Stimulated activated CD4-positive, alpha-beta T cell treated with anti-CD3 and anti-CD28 coated beads, Interleukin-12 subunit alpha, Interleukin-12 subunit beta, amount 100 ng/mL, for 48 hours (primary cell): ENCODE measurements around the gene AASS.

ENCODE experiments used
- DNase-seq, 3 donors: peaks; one replicate each; pipeline ENCODE4 v3.0.0-alpha.2; 2020; ENCODE audit warnings: low read depth in 2 of 3, low spot score in 1 of 3

Gene AASS

DNA sequence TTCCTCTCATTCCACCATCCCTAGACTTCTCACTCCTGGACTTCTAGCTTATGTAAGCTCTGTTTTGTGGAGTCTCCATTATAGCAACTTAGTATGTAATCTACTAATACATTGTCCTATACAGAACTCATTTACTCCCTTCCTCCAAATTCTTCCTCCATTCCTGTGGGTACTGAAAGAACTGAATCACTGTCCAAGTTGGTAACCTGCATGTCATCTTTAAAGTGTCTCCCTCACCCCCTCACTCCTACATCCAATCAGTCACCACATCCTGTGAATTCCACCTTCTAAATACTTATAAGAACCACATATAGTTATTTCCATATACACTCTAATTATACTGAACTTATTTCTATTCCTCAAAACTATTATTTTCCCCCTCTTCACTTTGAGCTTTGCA, 20.3 kb downstream of the AASS start:
- DNase-seq, result no peak

DNA sequence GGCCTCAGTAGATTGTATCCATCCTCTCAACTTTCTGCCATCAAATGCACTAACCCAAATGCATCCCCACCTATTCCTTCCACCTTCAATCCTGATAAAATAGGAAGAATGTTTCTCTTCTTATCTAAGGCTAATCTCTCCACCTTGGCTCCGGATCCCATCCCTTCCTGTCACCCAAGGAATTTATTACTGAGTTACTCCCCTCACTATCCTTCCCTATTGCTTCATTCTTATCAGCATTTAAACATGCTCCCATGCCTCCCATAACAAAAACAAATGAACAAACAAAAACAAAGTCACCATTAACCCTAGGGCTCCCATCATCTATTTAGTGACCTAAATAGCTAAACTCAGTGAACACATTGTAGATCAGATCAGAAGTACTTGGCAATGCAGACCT, 25.3 kb downstream of the AASS start:
- no peak for DNase-seq

DNA sequence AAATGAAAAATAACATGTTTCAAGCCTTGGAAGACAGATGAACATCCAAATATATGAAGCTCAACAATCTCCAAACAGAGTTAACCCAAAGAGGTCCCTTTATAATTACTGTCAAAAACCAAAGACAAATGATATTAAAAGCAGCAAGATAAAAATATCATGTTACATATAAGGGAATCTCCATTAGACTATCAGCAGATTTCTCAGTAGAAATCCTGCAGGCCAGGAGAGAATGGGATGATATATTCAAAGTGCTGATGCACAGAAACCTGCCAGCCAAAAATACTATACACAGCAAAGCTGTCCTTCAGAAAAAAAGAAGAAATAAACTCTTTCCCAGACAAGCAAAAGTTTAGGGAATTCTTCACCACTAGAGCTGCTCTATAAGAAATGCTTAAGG, 41.0 kb downstream of the AASS start:
- DNase-seq, result no peak

DNA sequence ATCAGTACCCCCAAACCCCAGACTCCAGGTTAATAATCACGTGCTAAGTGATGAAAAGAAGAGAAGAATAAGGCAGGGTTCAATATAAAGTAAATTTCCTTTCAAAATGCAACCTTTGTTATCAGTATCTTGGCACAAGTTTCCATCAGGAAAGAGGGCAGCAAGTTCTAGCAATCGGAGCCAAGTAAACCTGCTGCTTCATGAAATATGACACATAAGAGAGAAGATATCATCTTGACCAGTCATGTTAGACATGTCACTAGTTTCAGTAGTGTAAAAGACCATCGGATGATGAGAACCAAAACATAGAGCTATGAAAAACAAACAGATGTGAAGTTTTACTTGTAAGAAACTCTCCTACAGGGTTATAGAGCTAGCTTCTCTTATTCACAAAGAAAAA, 44.0 kb downstream of the AASS start:
- DNase-seq, result no peak

DNA sequence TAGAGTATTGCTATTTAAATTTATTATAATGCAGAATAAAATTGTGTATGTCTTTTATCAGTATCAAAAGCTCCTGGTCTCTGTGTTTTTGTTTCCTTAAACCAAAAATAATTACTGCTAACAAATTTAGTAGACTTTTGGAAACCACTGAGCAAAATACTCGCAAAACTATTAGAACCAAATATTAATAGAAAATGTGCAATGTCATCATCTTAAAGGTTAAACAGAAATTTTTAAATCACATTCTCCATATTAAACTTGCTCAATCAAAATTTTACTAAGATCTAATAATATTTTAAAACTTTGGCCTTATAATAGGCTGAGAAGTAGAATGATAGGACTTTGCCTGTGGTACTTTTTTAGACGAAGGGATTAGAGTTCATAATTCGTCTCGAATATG, 48.4 kb downstream of the AASS start:
- DNase-seq, result no peak

DNA sequence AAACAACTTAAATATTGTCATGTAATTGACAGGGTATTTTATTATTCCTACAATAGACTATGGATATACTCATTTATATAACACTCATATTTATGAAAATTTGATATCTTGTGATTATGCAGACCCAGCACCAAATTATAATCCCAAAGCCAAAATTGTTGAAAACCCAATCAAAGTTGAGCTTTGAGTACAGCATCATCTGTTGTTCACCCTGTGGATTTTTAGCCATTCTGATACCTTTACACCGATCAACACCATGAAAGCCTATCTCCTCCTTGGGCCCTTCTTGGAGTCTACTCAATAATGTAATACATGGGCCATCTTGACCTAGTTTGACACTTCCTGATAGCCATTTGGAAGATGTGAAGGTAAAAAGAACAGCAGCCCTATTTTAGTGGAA, 49.5 kb downstream of the AASS start:
- DNase-seq, result no peak

DNA sequence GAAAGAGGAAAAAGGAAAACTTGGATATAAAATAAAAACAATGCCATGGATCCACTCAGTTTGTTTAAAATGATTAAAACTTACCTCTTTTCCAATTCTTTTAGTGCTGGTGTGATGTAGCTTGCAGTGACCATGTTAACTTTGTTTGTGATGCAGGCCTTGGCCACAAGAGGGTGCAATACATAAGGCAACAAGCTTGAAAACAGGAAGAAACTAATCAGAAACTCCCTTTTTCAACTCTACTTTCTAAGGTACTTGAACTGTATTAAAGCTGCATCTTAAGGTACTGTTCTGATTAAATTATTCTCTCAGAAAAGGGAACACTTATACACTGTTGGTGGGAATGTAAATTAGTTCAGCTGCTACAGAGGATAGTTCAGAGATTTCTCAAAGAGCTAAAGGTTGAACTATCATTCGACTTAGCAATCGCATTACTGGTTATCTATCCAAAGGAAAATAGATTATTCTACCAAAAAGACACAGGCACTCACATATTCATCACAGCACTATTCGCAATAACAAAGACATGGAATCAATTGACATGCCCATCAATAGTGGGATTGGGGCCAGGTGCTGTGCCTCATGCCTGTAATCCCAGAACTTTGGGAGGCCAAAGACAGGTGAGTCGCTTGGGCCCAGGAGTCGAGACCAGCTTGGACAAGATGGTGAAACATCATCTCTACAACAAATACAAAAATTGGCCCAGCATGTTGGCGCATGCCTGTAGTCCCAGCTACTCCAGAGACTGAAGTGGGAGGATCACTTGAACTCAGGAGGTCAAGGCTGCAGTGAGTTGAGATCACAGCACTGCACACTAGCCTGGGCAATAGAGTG, 50.9 kb downstream of the AASS start:
- DNase-seq, result peak; percentile 15 to 51 (median 32)

DNA sequence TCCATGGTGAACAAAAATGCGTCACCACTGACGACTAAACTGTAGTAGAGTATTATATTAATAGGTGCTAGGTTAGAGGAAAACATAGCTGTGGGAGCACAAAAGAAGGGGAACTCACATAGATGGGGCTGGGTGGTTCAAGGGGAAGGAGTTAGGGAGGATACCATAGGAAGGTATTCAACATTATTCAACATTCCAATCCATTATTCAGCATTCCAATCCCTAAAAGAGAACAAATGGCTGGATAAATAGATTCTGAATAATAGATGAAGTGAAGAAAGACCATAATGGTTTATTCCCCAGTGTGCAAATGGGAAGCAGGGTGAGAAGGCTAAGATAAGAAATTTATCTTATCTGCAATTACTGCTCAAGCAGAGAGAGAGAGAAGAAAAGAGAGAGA, 61.4 kb downstream of the AASS start:
- no peak for DNase-seq

DNA sequence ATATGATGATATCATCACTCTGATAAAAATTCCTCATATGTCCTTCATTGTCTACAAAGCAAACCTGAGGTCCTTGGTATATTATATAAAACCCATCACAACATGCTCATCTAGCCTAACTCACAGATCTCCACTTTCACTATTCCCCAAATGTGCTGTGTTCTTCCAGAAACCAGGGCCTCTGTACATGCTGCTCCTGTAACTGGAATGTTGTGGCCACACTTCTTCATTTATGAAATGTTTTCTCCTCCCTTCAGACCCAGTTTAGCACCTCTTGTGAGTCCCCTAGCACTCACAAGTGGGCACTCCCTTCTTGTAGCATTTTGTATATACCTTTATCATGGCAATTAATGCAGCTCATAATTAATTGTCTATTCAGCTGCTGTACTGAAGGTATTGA, 61.9 kb downstream of the AASS start:
- DNase-seq, result no peak

DNA sequence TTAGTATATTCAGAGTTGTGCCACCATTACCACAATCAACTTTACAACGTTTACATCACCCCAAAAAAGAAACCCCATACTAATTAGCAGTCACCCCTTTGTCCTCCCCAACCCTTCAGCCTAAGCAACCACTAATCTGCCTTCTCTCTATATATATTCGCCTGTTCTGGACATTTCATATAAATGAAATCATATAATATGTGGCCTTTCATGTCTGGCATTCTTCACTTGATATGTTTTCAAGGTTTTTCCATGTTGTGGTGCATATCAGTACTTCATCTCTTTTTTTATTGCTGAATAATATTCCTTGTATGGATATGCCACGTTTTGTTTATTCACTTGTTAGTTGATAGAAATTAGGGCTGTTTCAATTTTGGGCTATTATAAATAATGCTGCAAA, 70.4 kb downstream of the AASS start:
- DNase-seq, result no peak

DNA sequence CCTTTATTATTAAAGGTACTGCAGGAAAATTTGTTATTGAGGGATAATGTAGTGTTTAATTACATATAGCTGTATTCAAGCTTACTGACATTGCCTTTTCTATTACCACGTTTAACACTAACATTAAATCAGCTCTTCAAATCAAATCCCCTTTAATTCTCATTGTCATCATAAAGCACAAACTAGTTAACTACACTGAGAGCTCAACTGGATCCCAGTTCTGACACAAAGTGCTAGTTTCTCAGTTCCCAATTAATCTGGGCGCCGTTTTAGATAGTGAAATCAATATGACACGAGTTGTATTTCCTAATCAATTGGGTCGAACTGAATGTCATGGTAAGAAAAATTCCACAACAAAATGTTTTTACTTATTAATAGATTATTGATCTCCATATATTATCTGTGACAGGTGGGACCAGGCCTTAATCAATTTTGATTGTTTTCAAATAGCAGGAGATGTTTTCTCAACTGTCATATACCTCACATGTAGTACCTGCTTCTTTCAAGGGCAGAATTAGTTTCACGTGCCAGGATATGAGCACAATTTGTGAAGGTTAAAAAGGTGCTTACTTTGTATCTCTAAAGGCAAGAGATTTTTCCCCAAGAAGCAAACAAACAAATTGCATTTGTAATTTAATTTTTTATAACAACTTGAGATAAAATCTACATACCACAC, 71.0 kb downstream of the AASS start:
- DNase-seq, result no peak

DNA sequence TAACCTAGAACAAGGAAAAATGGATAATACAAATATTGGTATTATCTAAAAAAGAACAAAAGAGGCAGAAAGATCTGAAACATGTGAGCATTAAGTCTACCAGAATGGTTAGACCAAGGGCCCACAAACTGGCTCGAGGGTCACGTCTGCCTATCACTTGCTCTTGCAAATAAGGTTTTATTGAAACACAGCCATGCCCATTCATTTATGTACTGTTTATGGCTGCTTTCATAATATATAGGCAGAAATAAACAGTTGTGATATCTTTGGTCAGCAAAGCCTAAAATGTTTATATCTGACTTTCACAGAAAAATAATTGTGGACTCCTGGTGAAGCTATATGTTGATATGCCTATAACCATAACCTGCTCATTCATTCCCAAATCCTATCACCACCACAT, 71.8 kb downstream of the AASS start:
- DNase-seq, result no peak

DNA sequence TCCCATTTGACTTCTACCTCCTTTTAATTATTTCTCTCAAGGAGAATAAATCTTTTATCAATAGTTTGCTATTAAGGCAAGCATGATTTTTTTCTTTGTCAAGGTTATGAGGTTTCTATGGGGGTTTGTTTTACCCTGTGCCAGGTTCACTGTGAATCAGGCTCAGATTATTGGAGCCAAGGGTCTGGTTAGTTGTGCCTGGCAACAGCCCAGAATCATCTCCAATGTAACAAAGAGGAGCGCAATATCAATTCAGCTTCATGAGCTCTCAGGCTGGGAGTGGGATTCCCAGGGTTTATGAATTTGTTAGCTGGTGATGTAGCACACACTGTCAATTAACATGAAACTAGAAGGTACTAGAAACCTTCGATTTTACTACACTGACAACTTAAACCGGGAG, 73.2 kb downstream of the AASS start:
- DNase-seq, result no peak

DNA sequence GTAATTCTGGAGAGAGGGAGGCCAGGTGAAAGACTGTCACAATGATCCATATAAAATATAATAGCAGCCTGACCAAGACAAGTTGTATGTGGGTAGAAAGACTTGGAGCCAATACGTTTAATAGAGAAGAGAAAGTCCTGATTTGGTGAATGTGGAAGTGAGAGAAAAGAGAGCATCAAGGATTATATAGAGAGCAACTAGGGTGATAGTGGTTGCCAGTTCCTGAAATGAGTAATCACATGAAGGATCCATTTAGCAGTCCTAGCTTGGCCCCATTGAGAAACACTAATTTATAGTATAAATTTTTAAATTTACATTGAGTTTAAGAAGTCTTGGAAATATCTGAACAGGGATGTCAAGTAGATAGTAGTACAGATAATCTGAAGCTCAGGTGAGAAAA, 74.0 kb downstream of the AASS start:
- no peak for DNase-seq

DNA sequence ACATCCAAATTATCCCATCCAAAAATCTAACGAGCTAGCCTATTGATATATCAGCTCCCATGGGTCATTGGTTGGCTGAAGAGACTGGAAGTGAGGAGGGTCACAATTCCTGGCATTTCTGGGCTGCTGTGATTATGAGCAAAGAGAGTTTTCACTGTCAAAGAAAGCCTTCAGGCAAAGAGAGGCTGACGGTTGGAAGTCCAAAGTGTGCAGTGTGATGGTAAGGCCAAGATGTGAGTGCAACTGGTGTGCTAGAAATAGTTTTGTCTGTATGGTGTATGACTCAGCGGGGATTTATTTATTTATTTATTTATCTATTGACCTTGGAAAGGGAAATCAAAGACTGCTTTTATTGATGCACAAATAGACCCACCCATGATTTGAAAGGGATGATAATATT, 75.0 kb downstream of the AASS start:
- no peak for DNase-seq

DNA sequence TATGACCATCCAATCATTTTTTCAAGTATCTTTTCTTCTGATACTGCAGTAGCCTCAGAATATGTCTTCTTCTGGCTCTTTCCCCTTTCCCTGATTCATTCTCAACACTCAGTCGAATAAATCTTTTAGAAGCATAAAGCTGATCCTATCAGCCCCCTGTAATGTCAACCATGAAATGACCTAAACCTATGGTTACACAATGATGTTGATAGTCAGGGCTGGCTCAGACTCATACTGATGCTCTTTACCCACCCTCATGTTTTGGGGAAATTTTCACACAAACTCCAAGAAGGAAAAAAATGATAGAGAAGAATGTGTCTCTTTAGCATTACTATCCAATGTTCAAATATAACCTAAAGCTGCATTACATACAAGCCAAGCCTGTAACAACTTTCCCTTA, 76.0 kb downstream of the AASS start:
- DNase-seq, result no peak

DNA sequence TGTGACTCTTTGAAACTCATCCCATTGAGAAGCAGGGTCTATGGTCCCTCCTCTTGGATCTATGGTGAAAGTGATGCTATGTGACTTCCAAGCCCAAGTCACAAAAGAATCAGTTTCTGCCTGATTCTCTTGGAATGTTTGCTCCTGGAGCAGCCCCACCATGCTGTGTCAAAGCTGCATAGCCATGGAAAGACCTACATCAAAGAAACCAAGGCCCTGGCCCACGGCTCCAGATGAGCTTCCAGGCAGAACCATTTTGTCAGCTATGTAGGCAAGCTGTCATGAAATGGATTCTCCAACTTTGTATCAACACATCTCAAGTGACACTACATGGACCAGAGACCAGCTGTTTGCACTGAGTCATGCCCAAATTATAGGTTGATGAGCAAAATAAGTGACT, 77.0 kb downstream of the AASS start:
- DNase-seq, result no peak

DNA sequence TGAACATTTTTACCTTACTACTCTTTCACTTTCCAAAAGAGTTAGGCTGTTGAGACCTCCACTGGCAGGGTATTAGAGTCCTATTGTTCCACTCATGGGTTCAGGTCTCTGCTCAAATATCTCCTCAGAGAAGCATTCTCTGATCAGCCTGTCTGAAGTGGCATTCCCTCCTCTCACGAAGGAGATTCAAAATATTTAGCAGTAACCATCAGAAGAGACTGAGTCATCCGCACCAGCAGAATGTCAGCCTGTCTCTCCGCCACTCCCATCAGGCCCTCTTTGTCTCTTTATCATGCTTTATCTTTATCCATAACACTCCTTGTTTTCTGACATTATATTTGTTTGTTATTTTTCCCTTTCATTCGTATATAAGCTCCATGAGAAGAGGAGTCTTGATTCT, 79.1 kb downstream of the AASS start:
- DNase-seq, result no peak

DNA sequence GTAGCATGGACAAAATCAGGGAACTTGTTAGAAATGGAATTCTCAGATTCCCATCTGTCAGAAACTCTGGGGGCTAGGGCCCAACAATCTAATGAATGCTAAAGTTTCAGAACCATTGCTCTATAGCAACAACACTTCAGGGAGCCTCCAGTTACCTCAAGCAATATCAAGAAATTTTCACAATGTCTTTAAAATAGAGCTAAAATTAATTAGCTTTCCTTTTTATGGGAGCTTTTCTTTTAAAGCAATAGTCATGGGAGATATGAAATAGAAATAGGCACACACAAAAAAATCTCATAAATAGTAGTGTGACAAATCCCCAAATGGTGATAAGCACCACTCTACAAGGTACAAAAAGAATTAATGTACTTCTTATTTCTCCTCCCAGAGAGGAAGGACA, 80.9 kb downstream of the AASS start:
- DNase-seq, result no peak

DNA sequence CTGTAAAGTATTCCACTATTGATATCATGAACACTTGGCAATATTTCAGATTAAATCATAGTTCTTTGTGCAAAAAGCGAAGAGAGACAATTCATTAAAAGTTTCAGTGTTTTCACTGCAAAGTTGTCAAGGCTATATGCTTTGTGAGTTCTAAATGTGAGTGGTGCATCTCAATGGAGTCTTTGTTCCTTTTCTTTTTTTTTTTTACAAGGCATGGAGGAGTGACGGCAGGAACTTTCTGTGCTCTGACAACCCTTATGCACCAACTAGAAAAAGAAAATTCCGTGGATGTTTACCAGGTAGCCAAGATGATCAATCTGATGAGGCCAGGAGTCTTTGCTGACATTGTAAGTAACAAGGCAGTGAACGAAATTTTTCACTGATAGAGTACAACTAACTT, 84.5 kb downstream of the AASS start:
- DNase-seq, result no peak

DNA sequence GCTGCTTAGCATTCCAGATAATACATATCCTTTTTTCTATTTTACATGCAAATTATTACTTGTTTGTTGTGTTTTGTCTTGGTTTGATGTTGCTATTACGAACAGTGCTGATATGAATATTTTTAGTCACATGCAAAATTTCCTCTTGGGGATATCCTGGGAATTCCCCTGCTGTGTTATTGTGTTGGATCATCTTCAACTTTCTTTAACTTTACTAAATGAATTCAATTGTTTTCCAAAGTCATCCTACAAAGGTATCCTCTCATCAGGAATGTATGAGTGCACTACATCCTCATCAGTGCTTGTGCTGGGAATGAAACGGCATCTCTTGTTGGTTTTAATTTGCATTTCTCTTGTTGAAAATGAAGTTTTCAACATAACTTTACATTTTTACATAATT, 87.1 kb downstream of the AASS start:
- no peak for DNase-seq

DNA sequence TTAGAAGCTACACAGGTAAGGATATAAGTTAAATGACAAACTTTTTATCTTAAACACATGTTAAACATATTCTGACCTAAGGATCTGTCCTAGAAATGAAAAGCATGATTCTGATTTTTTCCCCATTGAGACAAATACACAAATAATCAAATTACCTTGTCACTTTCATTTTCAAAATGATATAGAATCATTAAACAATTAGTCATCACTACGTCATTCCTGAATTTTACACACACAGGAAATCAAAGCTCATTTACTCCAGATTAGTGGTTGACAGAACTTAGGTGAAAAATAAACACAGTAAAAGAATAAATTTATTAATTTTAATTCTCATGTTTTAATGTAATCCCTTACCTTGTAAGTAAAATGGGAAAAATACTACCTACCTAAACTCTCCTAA, 89.0 kb downstream of the AASS start:
- DNase-seq, result no peak

DNA sequence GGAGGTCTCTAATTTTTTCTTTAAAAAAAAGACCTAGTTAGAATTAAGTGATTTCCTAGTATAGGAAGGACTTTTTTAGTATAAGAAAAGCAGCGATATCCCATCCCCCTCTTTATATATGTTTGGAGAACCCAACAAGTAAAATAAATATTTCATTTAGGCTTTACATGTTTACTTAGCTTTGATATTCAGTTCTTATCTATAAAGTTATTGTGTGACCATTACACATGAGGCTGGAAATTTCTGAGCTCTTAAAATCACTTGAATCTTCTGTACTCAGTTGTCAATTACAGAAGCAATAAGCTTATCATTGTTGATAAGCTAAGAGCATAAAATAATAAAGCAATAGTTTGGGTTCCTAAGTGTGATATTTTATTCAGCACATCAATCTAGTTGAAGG, 89.7 kb downstream of the AASS start:
- DNase-seq, result no peak
